Type B pancreatic cell (in vitro differentiated cells): ENCODE results near the gene TAB2. TPM values are rescaled to one million over a fixed set of nuclear protein-coding genes. Genes with fewer than 3 reads are reported as not detected.

Experiments
- DNase-seq: peaks from one replicate; pipeline ENCODE4 v3.0.0; 2021; ENCODE audit warnings: mixed read lengths; ENCODE audit not compliant: unreplicated experiment; ENCODE audit errors: extremely low spot score
- H3K27ac Mint-ChIP-seq: 2 replicates; pipeline ENCODE4 v1.8.0; 2021; ENCODE audit warnings: mild to moderate bottlenecking, mixed read lengths
- H3K27me3 Mint-ChIP-seq: 2 replicates; pipeline ENCODE4 v1.8.0; 2021; ENCODE audit warnings: mixed read lengths
- H3K36me3 Mint-ChIP-seq: 2 replicates; pipeline ENCODE4 v1.8.0; 2021; ENCODE audit warnings: mixed read lengths
- H3K4me1 Mint-ChIP-seq: one replicate; pipeline ENCODE4 v1.8.0; 2021; ENCODE audit warnings: mixed read lengths; ENCODE audit not compliant: unreplicated experiment
- H3K4me3 Mint-ChIP-seq: 2 replicates; pipeline ENCODE4 v1.8.0; 2021; ENCODE audit warnings: mild to moderate bottlenecking, mixed read lengths
- H3K9me3 Mint-ChIP-seq: 2 replicates; pipeline ENCODE4 v1.8.0; 2021; ENCODE audit warnings: mixed read lengths
- total RNA-seq: library from RNA; stranded (reverse); gene quantifications from 2 replicates; pipeline ENCODE4 v1.2.1, GENCODE V29; 2021; ENCODE audit warnings: low replicate concordance
- TF ChIP-seq, protein P1 (sequence below): fragments of 200-600 bp; sonication (generic); conservative IDR thresholded peaks from 2 replicates; pipeline ENCODE4 v1.5.0; 2021; ENCODE audit warnings: antibody characterized with exemption, mild to moderate bottlenecking

Gene TAB2
- total RNA-seq, 1 donor from 2014 or later: 58.7 TPM

DNA sequence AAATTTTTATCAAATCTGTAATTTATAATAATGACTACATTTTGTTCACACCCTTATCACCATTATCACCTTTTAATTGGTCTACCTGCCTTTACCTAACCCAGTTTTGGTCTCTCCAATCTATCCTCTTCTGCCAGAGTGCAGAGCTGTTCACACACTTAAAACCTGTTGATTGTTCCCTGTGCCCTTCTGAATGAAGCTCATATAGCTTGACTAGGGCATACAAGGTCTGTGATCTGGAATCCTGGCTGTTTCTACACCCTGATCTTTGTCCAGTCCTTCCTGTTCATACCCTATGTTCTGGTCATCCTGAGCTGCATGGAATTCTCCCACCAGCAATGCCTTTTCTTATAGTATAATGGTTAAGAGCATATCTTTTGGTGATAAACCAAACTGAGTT, 53.6 kb downstream of the TAB2 start:
- Mint-ChIP-seq H3K9me3 (no peaks in the 10 kb centered on the region), H3K4me1 (peaks cover 7% of the 10 kb centered on the region), H3K27ac (no peak overlapping the region), H3K4me3 (peak overlapping the region; percentile 14), H3K36me3 (peaks cover 18% of the 10 kb centered on the region), H3K27me3 (no peaks in the 10 kb centered on the region)
- no peak for DNase-seq
- TF ChIP-seq, protein P1, sequence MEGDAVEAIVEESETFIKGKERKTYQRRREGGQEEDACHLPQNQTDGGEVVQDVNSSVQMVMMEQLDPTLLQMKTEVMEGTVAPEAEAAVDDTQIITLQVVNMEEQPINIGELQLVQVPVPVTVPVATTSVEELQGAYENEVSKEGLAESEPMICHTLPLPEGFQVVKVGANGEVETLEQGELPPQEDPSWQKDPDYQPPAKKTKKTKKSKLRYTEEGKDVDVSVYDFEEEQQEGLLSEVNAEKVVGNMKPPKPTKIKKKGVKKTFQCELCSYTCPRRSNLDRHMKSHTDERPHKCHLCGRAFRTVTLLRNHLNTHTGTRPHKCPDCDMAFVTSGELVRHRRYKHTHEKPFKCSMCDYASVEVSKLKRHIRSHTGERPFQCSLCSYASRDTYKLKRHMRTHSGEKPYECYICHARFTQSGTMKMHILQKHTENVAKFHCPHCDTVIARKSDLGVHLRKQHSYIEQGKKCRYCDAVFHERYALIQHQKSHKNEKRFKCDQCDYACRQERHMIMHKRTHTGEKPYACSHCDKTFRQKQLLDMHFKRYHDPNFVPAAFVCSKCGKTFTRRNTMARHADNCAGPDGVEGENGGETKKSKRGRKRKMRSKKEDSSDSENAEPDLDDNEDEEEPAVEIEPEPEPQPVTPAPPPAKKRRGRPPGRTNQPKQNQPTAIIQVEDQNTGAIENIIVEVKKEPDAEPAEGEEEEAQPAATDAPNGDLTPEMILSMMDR: no peak

- no peaks in the 10 kb centered on the region for H3K27me3 Mint-ChIP-seq
- peaks cover 25% of the 10 kb centered on the region for H3K36me3 Mint-ChIP-seq
- no peak overlapping the region for H3K4me3 Mint-ChIP-seq
- DNase-seq: no peak
- TF ChIP-seq, protein P1: no peak
- no peaks in the 10 kb centered on the region for H3K9me3 Mint-ChIP-seq
- no peak overlapping the region for H3K27ac Mint-ChIP-seq
- peaks cover 7% of the 10 kb centered on the region for H3K4me1 Mint-ChIP-seq
Observed at GRCh38 chr6:149372062-149372461, 54.5 kb downstream of the TAB2 start.

DNA sequence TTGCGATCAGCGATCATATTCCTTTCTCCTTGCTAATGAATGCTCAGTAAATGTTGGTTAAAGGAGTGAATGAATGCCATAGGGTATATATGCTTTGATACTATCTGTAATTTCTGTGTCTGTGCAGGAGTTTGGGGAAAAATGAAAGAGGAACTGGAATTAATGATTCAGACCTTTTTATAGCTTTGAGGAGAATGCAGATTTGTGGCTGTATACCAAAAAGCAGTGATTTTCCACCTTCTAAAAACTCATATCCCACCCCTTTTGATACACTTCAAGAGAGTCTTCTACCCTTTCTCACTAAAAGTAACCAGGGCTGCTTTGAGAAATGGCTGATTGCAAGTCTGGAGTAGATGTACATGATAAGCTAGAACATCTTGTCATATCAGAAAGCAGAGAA, 56.0 kb downstream of the TAB2 start:
- Mint-ChIP-seq H3K27ac (no peak overlapping the region), H3K9me3 (peaks cover 2% of the 10 kb centered on the region), H3K4me3 (no peak overlapping the region), H3K27me3 (no peaks in the 10 kb centered on the region), H3K4me1 (peaks cover 7% of the 10 kb centered on the region), H3K36me3 (peaks cover 33% of the 10 kb centered on the region)
- DNase-seq: no peak
- TF ChIP-seq, protein P1: no peak

GRCh38 chr6:149379977-149380376, 62.5 kb downstream of the TAB2 start:
- Mint-ChIP-seq H3K36me3 (peaks cover 47% of the 10 kb centered on the region), H3K9me3 (peaks cover 8% of the 10 kb centered on the region), H3K4me1 (peaks cover 4% of the 10 kb centered on the region), H3K27me3 (no peaks in the 10 kb centered on the region), H3K27ac (no peak overlapping the region), H3K4me3 (no peak overlapping the region)
- TF ChIP-seq, protein P1: no peak
- no peak for DNase-seq

DNA sequence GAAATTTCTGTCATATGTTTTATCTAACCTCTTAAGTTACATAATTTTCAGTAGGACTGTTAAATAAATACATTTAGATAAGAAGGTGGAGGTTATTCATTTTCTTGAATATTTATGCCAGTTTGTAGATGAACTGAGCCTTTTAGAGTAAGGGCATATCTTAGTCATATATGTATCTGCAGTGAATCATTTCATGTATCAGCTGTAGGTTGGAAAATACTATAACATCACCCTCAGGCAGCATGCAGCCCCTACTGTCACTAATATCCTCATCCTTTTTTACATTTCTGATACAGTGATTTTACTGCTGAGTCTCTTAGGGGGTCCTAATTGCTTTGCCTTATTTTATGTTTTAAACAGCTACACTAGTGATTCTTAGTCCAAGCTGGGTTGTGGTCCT, 63.0 kb downstream of the TAB2 start:
- Mint-ChIP-seq H3K4me1 (peaks cover 4% of the 10 kb centered on the region), H3K36me3 (peaks cover 46% of the 10 kb centered on the region)
- TF ChIP-seq, protein P1: no peak

DNA sequence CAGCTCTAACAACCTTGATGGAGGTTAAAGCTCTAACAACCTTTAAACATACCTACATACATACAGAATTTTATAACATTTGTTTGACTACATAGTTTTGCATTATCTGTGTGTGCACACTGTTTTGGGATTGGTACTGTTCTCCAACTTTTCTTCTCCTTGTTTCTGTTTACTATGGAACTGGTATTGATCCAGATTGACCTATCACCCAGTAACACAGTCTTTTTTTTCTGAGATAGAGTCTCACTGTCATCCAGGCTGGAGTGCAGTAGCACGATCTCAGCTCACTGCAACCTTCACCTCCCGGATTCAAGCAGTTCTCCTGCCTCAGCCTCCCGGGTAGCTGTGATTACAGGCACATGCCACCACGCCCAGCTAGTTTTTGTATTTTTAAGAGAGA, 65.9 kb downstream of the TAB2 start:
- Mint-ChIP-seq H3K4me3 (no peak overlapping the region), H3K9me3 (peaks cover 16% of the 10 kb centered on the region), H3K4me1 (peaks cover 18% of the 10 kb centered on the region), H3K36me3 (peaks cover 57% of the 10 kb centered on the region), H3K27ac (no peak overlapping the region), H3K27me3 (no peaks in the 10 kb centered on the region)
- DNase-seq: no peak
- TF ChIP-seq, protein P1: no peak

More for the DNA sequence above, 63.0 kb downstream of the TAB2 start:
- H3K4me3 Mint-ChIP-seq: no peak overlapping the region
- peaks cover 8% of the 10 kb centered on the region for H3K9me3 Mint-ChIP-seq
- H3K27ac Mint-ChIP-seq: no peak overlapping the region
- no peak for DNase-seq
- no peaks in the 10 kb centered on the region for H3K27me3 Mint-ChIP-seq
